WTC11 (cell line): ENCODE measurements around the gene PTPRT. TPM values are rescaled to one million over a fixed set of nuclear protein-coding genes. Genes with fewer than 3 reads are reported as not detected.

Experiments used
- ATAC-seq: fragments of 200-7000 bp; cut with Tn5 transposase; 2 replicates; pipeline ENCODE4 v1.10.0; 2021; ENCODE audit warnings: mild to moderate bottlenecking, moderate library complexity
- CTCF ChIA-PET: fragments of 300-600 bp; sonication (Branson Sonifier 250); formaldehyde crosslinking; loops from one replicate; lab custom pipeline; 2021; ENCODE audit warnings: antibody characterized with exemption; lab: Charles Lee
- POLR2A ChIA-PET: fragments of 350-600 bp; sonication (Branson Sonifier 250); formaldehyde crosslinking; loops from one replicate; lab custom pipeline; 2021; ENCODE audit warnings: antibody characterized with exemption; lab: Charles Lee
- DNase-seq: peaks from one replicate; pipeline ENCODE4 v3.0.0; 2021; ENCODE audit warnings: low spot score
- H3K27ac Mint-ChIP-seq: 2 replicates; pipeline ENCODE4 v1.8.0; 2021; ENCODE audit warnings: mixed read lengths
- H3K27me3 Mint-ChIP-seq: 2 replicates; pipeline ENCODE4 v1.8.0; 2021; ENCODE audit warnings: low read depth, mild to moderate bottlenecking, moderate library complexity, mixed read lengths
- H3K36me3 Mint-ChIP-seq: 2 replicates; pipeline ENCODE4 v1.8.0; 2021; ENCODE audit warnings: mixed read lengths
- H3K4me1 Mint-ChIP-seq: 2 replicates; pipeline ENCODE4 v1.8.0; 2022; ENCODE audit warnings: mixed read lengths
- H3K4me3 Mint-ChIP-seq: 2 replicates; pipeline ENCODE4 v1.8.0; 2021; ENCODE audit warnings: mild to moderate bottlenecking, moderate library complexity, mixed read lengths
- H3K9me3 Mint-ChIP-seq: 2 replicates; pipeline ENCODE4 v1.8.0; 2021; ENCODE audit warnings: mixed read lengths
- CBFB ChIP-seq: sonication (generic); formaldehyde crosslinking; IDR thresholded peaks from 2 replicates; pipeline ENCODE4 v1.8.1; 2022; ENCODE audit warnings: mild to moderate bottlenecking, low read depth, missing genetic modification reagents
- ELF4 ChIP-seq: sonication (generic); formaldehyde crosslinking; IDR thresholded peaks from 2 replicates; pipeline ENCODE4 v1.8.1; 2022; ENCODE audit warnings: low read depth, mild to moderate bottlenecking, moderate library complexity, missing genetic modification reagents
- FOXJ3 ChIP-seq: sonication (generic); formaldehyde crosslinking; IDR thresholded peaks from 2 replicates; pipeline ENCODE4 v1.9.0; 2021; ENCODE audit warnings: missing genetic modification reagents, mild to moderate bottlenecking, borderline replicate concordance
- GRHL2 ChIP-seq: fragments of 250-450 bp; sonication (Bioruptor Pico); IDR thresholded peaks from 2 replicates; pipeline ENCODE4 v1.8.0; 2022; ENCODE audit warnings: mild to moderate bottlenecking, moderate library complexity; ENCODE audit not compliant: insufficient replicate concordance, severe bottlenecking
- HMGA2 ChIP-seq: fragments of 250-450 bp; sonication (Bioruptor Pico); IDR thresholded peaks from 2 replicates; pipeline ENCODE4 v1.4.0; 2021; ENCODE audit warnings: mild to moderate bottlenecking, moderate library complexity
- JAZF1 ChIP-seq: fragments of 250-450 bp; sonication (Bioruptor Pico); IDR thresholded peaks from 2 replicates; pipeline ENCODE4 v1.9.0; 2021; ENCODE audit warnings: moderate library complexity, mild to moderate bottlenecking, inconsistent platforms
- JUN ChIP-seq: sonication (generic); formaldehyde crosslinking; IDR thresholded peaks from 2 replicates; pipeline ENCODE4 v1.8.0; 2023; ENCODE audit warnings: mild to moderate bottlenecking, missing genetic modification reagents
- NFATC4 ChIP-seq: fragments of 250-450 bp; sonication (Bioruptor Pico); IDR thresholded peaks from 2 replicates; pipeline ENCODE4 v1.9.0; 2021; ENCODE audit warnings: mild to moderate bottlenecking
- NR1H2 ChIP-seq: sonication (generic); formaldehyde crosslinking; IDR thresholded peaks from 2 replicates; pipeline ENCODE4 v1.9.0; 2021; ENCODE audit warnings: mild to moderate bottlenecking, moderate library complexity, missing genetic modification reagents
- SMAD4 ChIP-seq: sonication (generic); formaldehyde crosslinking; IDR thresholded peaks from 2 replicates; pipeline ENCODE4 v1.8.0; 2022; ENCODE audit warnings: mild to moderate bottlenecking, missing genetic modification reagents
- ZBTB21 ChIP-seq: sonication (generic); formaldehyde crosslinking; IDR thresholded peaks from 2 replicates; pipeline ENCODE4 v1.8.1; 2023; ENCODE audit warnings: mild to moderate bottlenecking, missing genetic modification reagents, borderline replicate concordance
- ZNF138 ChIP-seq: sonication (generic); formaldehyde crosslinking; conservative IDR thresholded peaks from 2 replicates; pipeline ENCODE4 v1.8.1; 2022; ENCODE audit warnings: mild to moderate bottlenecking, moderate library complexity, missing genetic modification reagents
- ZNF219 ChIP-seq: sonication (generic); formaldehyde crosslinking; IDR thresholded peaks from 2 replicates; pipeline ENCODE4 v1.8.0; 2023; ENCODE audit warnings: missing genetic modification reagents, mild to moderate bottlenecking, borderline replicate concordance
- total RNA-seq: library from RNA; stranded (reverse); gene quantifications from 3 replicates; pipeline ENCODE4 v1.2.3, GENCODE V29; 2021
- TF ChIP-seq, protein P1 (sequence below): fragments of 250-450 bp; sonication (Bioruptor Pico); IDR thresholded peaks from 2 replicates; pipeline ENCODE4 v1.9.0; 2021; ENCODE audit warnings: mild to moderate bottlenecking
- TF ChIP-seq, protein P2 (sequence below): sonication (generic); formaldehyde crosslinking; conservative IDR thresholded peaks from 2 replicates; pipeline ENCODE4 v1.8.1; 2022; ENCODE audit warnings: mild to moderate bottlenecking, missing genetic modification reagents
- TF ChIP-seq, protein P3 (sequence below): fragments of 250-450 bp; sonication (Bioruptor Pico); IDR thresholded peaks from 2 replicates; pipeline ENCODE4 v1.8.0; 2021; ENCODE audit warnings: mild to moderate bottlenecking
- TF ChIP-seq, protein P4 (sequence below): fragments of 250-450 bp; sonication (Bioruptor Pico); conservative IDR thresholded peaks from 2 replicates; pipeline ENCODE4 v1.9.0; 2021; ENCODE audit warnings: mild to moderate bottlenecking
- TF ChIP-seq, protein P5 (sequence below): sonication (generic); formaldehyde crosslinking; IDR thresholded peaks from 2 replicates; pipeline ENCODE4 v1.8.1; 2023; ENCODE audit warnings: mild to moderate bottlenecking, missing genetic modification reagents, borderline replicate concordance
- TF ChIP-seq, protein P6 (sequence below): sonication (generic); formaldehyde crosslinking; conservative IDR thresholded peaks from 2 replicates; pipeline ENCODE4 v1.8.1; 2023; ENCODE audit warnings: mild to moderate bottlenecking, low read depth, missing genetic modification reagents, moderate library complexity
- TF ChIP-seq, protein P7 (sequence below): sonication (generic); formaldehyde crosslinking; IDR thresholded peaks from 2 replicates; pipeline ENCODE4 v1.8.1; 2023; ENCODE audit warnings: mild to moderate bottlenecking, missing genetic modification reagents
- TF ChIP-seq, protein P8 (sequence below): sonication (generic); formaldehyde crosslinking; IDR thresholded peaks from 2 replicates; pipeline ENCODE4 v1.8.0; 2022; ENCODE audit warnings: mild to moderate bottlenecking, missing genetic modification reagents

Gene PTPRT
- total RNA-seq, 1 experiment from 2014 or later, result 1.1 TPM

DNA sequence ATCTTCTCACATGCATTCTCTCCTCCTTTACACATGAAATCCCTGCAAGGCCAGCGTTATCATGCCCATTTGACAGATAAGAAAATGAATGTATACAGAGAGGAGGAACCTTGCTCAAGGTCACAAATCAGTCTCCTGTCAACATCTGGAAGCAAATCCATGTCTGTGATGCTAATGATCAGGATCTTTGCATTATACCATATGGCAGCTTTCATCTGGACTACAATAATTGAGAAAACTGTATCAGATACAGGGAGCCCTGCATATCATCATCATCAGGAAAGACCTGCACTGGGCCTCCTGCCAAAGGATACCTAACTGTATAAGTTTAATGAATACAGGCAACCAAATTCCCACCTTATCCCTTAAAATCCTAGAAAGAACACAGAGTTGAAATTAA lies 213.7 kb downstream of the PTPRT start (continued):
- TF ChIP-seq, protein P1, sequence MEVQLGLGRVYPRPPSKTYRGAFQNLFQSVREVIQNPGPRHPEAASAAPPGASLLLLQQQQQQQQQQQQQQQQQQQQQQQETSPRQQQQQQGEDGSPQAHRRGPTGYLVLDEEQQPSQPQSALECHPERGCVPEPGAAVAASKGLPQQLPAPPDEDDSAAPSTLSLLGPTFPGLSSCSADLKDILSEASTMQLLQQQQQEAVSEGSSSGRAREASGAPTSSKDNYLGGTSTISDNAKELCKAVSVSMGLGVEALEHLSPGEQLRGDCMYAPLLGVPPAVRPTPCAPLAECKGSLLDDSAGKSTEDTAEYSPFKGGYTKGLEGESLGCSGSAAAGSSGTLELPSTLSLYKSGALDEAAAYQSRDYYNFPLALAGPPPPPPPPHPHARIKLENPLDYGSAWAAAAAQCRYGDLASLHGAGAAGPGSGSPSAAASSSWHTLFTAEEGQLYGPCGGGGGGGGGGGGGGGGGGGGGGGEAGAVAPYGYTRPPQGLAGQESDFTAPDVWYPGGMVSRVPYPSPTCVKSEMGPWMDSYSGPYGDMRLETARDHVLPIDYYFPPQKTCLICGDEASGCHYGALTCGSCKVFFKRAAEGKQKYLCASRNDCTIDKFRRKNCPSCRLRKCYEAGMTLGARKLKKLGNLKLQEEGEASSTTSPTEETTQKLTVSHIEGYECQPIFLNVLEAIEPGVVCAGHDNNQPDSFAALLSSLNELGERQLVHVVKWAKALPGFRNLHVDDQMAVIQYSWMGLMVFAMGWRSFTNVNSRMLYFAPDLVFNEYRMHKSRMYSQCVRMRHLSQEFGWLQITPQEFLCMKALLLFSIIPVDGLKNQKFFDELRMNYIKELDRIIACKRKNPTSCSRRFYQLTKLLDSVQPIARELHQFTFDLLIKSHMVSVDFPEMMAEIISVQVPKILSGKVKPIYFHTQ (CRISPR knock-in tag), result no peak
- TF ChIP-seq ZNF219 (CRISPR knock-in tag), result no peak
- TF ChIP-seq SMAD4 (CRISPR knock-in tag), result no peak
- TF ChIP-seq HMGA2 (CRISPR knock-in tag), result no peak
- TF ChIP-seq ZNF138 (CRISPR knock-in tag), result no peak
- TF ChIP-seq FOXJ3 (CRISPR knock-in tag), result no peak
- TF ChIP-seq, protein P2, sequence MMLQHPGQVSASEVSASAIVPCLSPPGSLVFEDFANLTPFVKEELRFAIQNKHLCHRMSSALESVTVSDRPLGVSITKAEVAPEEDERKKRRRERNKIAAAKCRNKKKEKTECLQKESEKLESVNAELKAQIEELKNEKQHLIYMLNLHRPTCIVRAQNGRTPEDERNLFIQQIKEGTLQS, result no peak
- TF ChIP-seq ZBTB21 (CRISPR knock-in tag), result no peak
- TF ChIP-seq, protein P3, sequence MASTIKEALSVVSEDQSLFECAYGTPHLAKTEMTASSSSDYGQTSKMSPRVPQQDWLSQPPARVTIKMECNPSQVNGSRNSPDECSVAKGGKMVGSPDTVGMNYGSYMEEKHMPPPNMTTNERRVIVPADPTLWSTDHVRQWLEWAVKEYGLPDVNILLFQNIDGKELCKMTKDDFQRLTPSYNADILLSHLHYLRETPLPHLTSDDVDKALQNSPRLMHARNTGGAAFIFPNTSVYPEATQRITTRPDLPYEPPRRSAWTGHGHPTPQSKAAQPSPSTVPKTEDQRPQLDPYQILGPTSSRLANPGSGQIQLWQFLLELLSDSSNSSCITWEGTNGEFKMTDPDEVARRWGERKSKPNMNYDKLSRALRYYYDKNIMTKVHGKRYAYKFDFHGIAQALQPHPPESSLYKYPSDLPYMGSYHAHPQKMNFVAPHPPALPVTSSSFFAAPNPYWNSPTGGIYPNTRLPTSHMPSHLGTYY, result no peak
- TF ChIP-seq, all 79 proteins: peak for 0

DNA sequence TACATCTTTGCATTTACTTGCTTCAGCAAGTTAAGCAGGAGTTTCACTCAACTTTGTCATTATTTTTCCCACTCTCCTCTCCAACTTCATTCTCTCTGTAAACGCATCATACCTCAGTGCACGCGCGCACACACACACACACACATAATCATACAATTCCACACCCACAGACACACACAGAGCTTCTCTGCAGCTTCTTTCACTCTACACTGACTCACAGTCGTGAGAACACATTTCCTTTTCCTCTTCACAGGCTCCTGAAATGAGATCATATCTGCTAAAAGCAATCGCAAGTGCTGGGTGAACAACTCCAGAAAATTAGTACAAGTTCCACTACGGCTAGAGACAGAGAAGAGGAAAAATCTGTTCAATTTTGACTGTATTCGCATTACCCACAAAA lies 215.4 kb downstream of the PTPRT start:
- ChIA-PET POLR2A (no interaction called here), CTCF (no interaction called here)
- Mint-ChIP-seq H3K9me3 (no peaks in the 10 kb centered on the region), H3K27ac (no peak overlapping the region; the same call in 1 of the 2 replicates), H3K4me1 (peaks cover 27% of the 10 kb centered on the region), H3K4me3 (no peak overlapping the region), H3K27me3 (peaks cover 7% of the 10 kb centered on the region), H3K36me3 (no peaks in the 10 kb centered on the region)
- no peak for DNase-seq
- no peak for ATAC-seq
- TF ChIP-seq NFATC4 (CRISPR knock-in tag) (no peak), JAZF1 (CRISPR knock-in tag) (no peak), GRHL2 (no peak), ELF4 (CRISPR knock-in tag) (no peak), NR1H2 (no peak), JUN (CRISPR knock-in tag) (no peak), CBFB (CRISPR knock-in tag) (no peak)
- TF ChIP-seq, protein P4, sequence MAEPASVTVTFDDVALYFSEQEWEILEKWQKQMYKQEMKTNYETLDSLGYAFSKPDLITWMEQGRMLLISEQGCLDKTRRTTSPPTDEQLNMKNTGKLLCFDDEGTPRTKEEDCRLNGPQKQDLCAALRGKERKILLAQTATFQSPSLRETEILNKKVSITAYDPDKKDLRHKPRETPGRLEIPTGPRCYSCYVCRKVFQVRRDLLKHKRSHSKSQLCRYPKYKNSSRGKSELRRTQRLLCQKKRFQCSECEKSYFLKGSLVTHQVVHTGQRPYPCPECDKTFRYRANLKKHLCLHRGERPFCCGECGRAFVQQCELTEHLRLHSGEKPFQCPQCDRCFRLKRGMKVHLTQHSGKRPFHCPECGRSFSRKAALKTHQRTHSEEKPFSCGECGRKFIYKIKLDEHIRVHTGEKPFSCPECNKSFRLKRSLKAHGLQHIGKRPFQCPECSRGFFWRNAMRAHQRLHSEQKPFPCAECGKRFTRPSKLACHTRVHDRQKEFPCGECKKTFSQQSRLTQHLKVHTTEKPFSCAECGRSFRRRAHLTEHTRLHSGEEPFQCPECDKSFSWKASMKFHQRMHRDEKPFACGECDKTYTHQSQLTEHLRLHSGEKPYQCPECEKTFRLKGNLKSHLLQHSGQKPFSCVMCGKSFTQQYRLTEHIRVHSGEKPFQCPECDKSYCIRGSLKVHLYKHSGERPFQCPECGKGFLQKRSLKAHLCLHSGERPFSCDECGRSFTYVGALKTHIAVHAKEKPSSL (CRISPR knock-in tag), result no peak
- TF ChIP-seq, protein P5, sequence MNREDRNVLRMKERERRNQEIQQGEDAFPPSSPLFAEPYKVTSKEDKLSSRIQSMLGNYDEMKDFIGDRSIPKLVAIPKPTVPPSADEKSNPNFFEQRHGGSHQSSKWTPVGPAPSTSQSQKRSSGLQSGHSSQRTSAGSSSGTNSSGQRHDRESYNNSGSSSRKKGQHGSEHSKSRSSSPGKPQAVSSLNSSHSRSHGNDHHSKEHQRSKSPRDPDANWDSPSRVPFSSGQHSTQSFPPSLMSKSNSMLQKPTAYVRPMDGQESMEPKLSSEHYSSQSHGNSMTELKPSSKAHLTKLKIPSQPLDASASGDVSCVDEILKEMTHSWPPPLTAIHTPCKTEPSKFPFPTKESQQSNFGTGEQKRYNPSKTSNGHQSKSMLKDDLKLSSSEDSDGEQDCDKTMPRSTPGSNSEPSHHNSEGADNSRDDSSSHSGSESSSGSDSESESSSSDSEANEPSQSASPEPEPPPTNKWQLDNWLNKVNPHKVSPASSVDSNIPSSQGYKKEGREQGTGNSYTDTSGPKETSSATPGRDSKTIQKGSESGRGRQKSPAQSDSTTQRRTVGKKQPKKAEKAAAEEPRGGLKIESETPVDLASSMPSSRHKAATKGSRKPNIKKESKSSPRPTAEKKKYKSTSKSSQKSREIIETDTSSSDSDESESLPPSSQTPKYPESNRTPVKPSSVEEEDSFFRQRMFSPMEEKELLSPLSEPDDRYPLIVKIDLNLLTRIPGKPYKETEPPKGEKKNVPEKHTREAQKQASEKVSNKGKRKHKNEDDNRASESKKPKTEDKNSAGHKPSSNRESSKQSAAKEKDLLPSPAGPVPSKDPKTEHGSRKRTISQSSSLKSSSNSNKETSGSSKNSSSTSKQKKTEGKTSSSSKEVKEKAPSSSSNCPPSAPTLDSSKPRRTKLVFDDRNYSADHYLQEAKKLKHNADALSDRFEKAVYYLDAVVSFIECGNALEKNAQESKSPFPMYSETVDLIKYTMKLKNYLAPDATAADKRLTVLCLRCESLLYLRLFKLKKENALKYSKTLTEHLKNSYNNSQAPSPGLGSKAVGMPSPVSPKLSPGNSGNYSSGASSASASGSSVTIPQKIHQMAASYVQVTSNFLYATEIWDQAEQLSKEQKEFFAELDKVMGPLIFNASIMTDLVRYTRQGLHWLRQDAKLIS (CRISPR knock-in tag), result no peak
- TF ChIP-seq, protein P6, sequence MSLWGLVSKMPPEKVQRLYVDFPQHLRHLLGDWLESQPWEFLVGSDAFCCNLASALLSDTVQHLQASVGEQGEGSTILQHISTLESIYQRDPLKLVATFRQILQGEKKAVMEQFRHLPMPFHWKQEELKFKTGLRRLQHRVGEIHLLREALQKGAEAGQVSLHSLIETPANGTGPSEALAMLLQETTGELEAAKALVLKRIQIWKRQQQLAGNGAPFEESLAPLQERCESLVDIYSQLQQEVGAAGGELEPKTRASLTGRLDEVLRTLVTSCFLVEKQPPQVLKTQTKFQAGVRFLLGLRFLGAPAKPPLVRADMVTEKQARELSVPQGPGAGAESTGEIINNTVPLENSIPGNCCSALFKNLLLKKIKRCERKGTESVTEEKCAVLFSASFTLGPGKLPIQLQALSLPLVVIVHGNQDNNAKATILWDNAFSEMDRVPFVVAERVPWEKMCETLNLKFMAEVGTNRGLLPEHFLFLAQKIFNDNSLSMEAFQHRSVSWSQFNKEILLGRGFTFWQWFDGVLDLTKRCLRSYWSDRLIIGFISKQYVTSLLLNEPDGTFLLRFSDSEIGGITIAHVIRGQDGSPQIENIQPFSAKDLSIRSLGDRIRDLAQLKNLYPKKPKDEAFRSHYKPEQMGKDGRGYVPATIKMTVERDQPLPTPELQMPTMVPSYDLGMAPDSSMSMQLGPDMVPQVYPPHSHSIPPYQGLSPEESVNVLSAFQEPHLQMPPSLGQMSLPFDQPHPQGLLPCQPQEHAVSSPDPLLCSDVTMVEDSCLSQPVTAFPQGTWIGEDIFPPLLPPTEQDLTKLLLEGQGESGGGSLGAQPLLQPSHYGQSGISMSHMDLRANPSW (CRISPR knock-in tag), result no peak
- TF ChIP-seq, protein P7, sequence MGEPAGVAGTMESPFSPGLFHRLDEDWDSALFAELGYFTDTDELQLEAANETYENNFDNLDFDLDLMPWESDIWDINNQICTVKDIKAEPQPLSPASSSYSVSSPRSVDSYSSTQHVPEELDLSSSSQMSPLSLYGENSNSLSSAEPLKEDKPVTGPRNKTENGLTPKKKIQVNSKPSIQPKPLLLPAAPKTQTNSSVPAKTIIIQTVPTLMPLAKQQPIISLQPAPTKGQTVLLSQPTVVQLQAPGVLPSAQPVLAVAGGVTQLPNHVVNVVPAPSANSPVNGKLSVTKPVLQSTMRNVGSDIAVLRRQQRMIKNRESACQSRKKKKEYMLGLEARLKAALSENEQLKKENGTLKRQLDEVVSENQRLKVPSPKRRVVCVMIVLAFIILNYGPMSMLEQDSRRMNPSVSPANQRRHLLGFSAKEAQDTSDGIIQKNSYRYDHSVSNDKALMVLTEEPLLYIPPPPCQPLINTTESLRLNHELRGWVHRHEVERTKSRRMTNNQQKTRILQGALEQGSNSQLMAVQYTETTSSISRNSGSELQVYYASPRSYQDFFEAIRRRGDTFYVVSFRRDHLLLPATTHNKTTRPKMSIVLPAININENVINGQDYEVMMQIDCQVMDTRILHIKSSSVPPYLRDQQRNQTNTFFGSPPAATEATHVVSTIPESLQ (CRISPR knock-in tag), result no peak
- TF ChIP-seq, protein P8, sequence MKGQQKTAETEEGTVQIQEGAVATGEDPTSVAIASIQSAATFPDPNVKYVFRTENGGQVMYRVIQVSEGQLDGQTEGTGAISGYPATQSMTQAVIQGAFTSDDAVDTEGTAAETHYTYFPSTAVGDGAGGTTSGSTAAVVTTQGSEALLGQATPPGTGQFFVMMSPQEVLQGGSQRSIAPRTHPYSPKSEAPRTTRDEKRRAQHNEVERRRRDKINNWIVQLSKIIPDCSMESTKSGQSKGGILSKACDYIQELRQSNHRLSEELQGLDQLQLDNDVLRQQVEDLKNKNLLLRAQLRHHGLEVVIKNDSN (CRISPR knock-in tag), result no peak
